Psoas muscle (tissue), 8 donors: Measurements from ENCODE around the gene HTR2A. TPM values are rescaled to one million over a fixed set of nuclear protein-coding genes. Genes with fewer than 3 reads are reported as not detected.
A peak's percentile ranks its signal among the peaks of the same experiment; 100 is the strongest.

ENCODE experiments used
- ATAC-seq, 4 donors: fragments of 200-7000 bp; cut with Tn5 transposase; one replicate each; pipeline ENCODE4 v1.9.1; 2020; ENCODE audit warnings: moderate library complexity in 3 of 4, mild to moderate bottlenecking in 2 of 4
- DNase-seq, 2 donors: peaks; one replicate each; pipeline ENCODE4 v3.0.0-alpha.2; 2020
- H3K27ac ChIP-seq: fragments of 200-600 bp; one replicate; pipeline ENCODE4 v1.8.0; 2022
- H3K27me3 ChIP-seq, 3 donors: fragments of 200-600 bp in 1 of 3; one replicate each; pipeline versions ENCODE4 v1.6.1 to v1.8.0; 2013 to 2022; ENCODE audit warnings: low read length in 2 of 3, mild to moderate bottlenecking in 2 of 3, moderate library complexity in 1 of 3; ENCODE audit not compliant: insufficient read depth in 3 of 3
- H3K36me3 ChIP-seq, 2 donors: fragments of 200-600 bp in 1 of 2; one replicate each; pipeline versions ENCODE4 v1.6.1 to v1.8.0; 2013 to 2022; ENCODE audit warnings: low read depth in 1 of 2, mild to moderate bottlenecking in 1 of 2, moderate library complexity in 1 of 2; ENCODE audit not compliant: insufficient read depth in 1 of 2
- H3K4me1 ChIP-seq: fragments of 200-600 bp; one replicate; pipeline ENCODE4 v1.8.0; 2022
- H3K4me3 ChIP-seq: fragments of 200-600 bp; one replicate; pipeline ENCODE4 v1.8.0; 2022; ENCODE audit warnings: mild to moderate bottlenecking
- H3K9me3 ChIP-seq: fragments of 200-600 bp; one replicate; pipeline ENCODE4 v1.8.0; 2022
- CTCF ChIP-seq: fragments of 200-600 bp; IDR thresholded peaks from one replicate; pipeline ENCODE4 v1.8.0; 2022; ENCODE audit warnings: antibody characterized with exemption
- WGBS, 3 donors: extraction: QIAGEN DNeasy Blood & Tissue Kit; methylation state at CpG; one replicate each; pipeline versions ENCODE4 v1.1.6 to v1.1.7; 2013; 5-methylcytosine and 5-hydroxymethylcytosine counted together
- intact Hi-C, 2 donors: fragments of 100-400 bp; cut with DNase I; formaldehyde crosslinking; loops; one replicate each; pipeline versions ENCODE4 v1.11.0 to v1.14.2; 2022
- polyA plus RNA-seq, 3 donors: library from polyadenylated mRNA; stranded (reverse); fragments of 200-250 nt; gene quantifications; one replicate each; pipeline ENCODE4 v1.2.3, GENCODE V29; 2013
- total RNA-seq, 4 donors: library from RNA; stranded (reverse); fragmentation: NEBNext Ultra II Directional in 2 of 4; extraction: Animal tissue kit (Norgen Biotek cat#: 25700) in 2 of 4; gene quantifications; one replicate each; pipeline versions ENCODE4 v1.2.1 to v1.2.4, GENCODE V29; 2021 to 2023
- donor health status: healthy with polysubstance abuse.
- donor health status: DM: no; HTN: no; CAD: no; lungs with moderate emphysema.
- donor health status: Bipolar disorder and iron deficiency.
- donor health status: healthy.
- donor health status: DM: yes; HTN: yes; CAD: no.
- donor health status: DM: no; HTN: no; CAD: no.
- donor health status: DM: no; HTN: no; CAD: no.
- donor health status: DM: yes; HTN: yes; CAD: no.

The HTR2A gene
- total and polyA plus RNA-seq, 7 donors, result 0.04 to 0.08 (median 0.04) TPM; not detected in 4

- WGBS, 3 donors, result 0 to 1% (median 0%) methylated on average over 74 to 77 of the region's 77 CpGs
- peak; percentile 97 to 98 (median 98) for ATAC-seq
Measured at GRCh38 chr13:46796515-46797474, 100.1 kb downstream of the HTR2A start, which contains the start of gene ESD. TSS of gene ESD (minus strand) at chr13:46797161. CDS start at chr13:46791413, 5,748 bp downstream.

GRCh38 chr13:46796129-46796514 is 100.7 kb downstream of the HTR2A start:
- 31 to 50% (median 44%) methylated on average over 5 of the region's 5 CpGs for WGBS, 3 donors
- intact Hi-C loops, result no loop called here
- H3K27ac ChIP-seq, result peak overlapping the region; percentile 87
- no peak for ATAC-seq
- peak overlapping the region; percentile 96 for H3K4me3 ChIP-seq
- H3K36me3 ChIP-seq, result peaks cover 0 to 18% of the 10 kb centered on the region in 2 donors
- DNase-seq, result no peak
- no peaks in the 10 kb centered on the region for H3K9me3 ChIP-seq
- TF ChIP-seq CTCF, result no peak
- peaks cover 30% of the 10 kb centered on the region for H3K4me1 ChIP-seq
- H3K27me3 ChIP-seq, result no peaks in the 10 kb centered on the region

More at GRCh38 chr13:46796515-46797474, 100.1 kb downstream of the HTR2A start, which contains the start of gene ESD:
- Histone ChIP-seq H3K4me1 (peaks cover 30% of the 10 kb centered on the region), H3K9me3 (no peaks in the 10 kb centered on the region), H3K4me3 (peak within 1 kb of the TSS; percentile 96), H3K27me3 (no peaks in the 10 kb centered on the region), H3K36me3 (peaks cover 0 to 11% of the 10 kb centered on the region in 2 donors), H3K27ac (peak within 1 kb of the TSS; percentile 87)
- no peak for TF ChIP-seq CTCF
- DNase-seq, result peak; percentile 95 to 96
- intact Hi-C loops, result no loop called here

GRCh38 chr13:46795321-46795720 is 101.5 kb downstream of the HTR2A start:
- no peak for ATAC-seq
- DNase-seq, result no peak
- H3K36me3 ChIP-seq, result peaks cover 0 to 26% of the 10 kb centered on the region in 2 donors
- no peak for TF ChIP-seq CTCF
- H3K9me3 ChIP-seq, result no peaks in the 10 kb centered on the region
- H3K4me1 ChIP-seq, result peaks cover 30% of the 10 kb centered on the region
- peak overlapping the region; percentile 96 for H3K4me3 ChIP-seq
- intact Hi-C loops, result no loop called here
- 79 to 89% (median 81%) methylated on average over 6 of the region's 6 CpGs for WGBS, 3 donors
- no peak overlapping the region for H3K27ac ChIP-seq
- H3K27me3 ChIP-seq, result no peaks in the 10 kb centered on the region

DNA sequence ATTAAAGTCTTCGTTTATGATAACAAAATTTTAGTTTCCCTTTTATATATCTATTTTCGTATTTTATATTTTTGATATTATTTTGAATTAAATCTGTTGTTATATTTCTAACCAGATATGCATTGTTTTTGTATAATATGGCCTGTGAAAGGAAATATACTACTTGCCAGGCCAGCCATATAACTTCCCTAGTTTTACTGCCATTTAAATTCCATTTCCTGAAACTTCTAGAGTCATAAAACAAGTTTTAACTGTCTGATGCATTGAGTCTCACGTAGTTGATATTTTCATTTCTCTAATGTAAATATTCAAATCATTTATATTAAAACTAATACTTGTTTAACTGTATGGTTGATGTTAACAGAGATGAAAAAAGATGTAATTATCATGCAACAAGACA is 113.3 kb downstream of the HTR2A start:
- DNase-seq, result no peak
- H3K36me3 ChIP-seq, result peaks cover 5 to 100% of the 10 kb centered on the region in 2 donors
- H3K4me3 ChIP-seq, result no peak overlapping the region
- H3K4me1 ChIP-seq, result no peaks in the 10 kb centered on the region
- intact Hi-C loops, result no loop called here
- no peaks in the 10 kb centered on the region for H3K27me3 ChIP-seq
- H3K27ac ChIP-seq, result no peak overlapping the region
- TF ChIP-seq CTCF, result no peak
- ATAC-seq, result no peak
- H3K9me3 ChIP-seq, result no peaks in the 10 kb centered on the region
- WGBS, 3 donors, result 93 to 97% (median 94%) methylated on average over 3 of the region's 3 CpGs
